ENCODE results near the gene MEAF6.
"Not testable (repeated sequence)": the region's sequence is repeated elsewhere in the genome, so short reads cannot be mapped to it uniquely, and the experiment has no call there.

MEAF6 gene

DNA sequence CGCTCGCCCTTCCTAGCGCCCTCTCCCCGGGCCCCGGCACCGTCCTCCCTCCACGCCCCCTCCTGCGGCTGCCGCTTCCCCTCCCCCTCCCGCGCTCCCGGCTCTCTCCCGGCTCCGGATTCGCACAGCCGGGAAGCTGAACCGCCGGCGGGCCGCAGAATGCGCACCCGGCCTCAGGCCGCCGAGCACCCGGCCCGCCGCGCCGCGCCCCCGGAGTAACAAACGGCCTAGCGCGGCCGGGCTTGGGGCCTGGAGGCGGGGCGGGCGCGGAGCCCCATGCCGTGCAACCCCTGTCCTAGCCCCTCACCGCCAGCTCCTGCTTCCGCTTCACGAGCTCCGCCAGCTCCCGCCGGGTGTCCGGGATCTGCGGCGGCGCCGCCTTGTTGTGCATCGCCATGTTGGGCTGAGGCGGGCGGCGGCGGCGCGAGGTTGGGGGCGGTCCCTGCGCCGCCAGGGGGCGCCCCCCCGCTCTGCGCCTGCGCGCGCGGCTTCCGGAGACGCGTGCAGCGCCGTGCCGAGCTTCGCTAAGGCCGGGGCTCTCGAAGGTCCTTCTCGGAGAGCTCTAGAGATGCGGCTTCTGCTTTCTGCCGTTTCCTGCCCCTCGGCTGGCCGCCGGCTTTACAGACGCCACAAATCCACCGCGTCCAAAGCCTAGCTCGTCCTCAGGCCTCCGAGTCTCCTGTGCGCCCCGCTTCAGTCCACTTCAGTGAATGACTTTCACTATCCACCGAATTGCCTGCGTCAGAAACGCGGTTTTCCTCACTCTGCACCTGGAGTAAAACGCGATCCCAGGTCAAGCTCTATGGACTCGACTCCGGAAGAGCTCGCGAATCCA is at the start of gene MEAF6:
Gene MEAF6 (minus strand): TSS at position 417 of the 835 bp plus-strand sequence. CDS start 20 bp downstream, at position 397.
- Histone ChIP-seq H3K27ac (peak within 1 kb of the TSS; percentile 44), H3K36me3 (ENCODE audit: insufficient read depth) (no peaks in the 10 kb centered on the region; the same call in 1 of the 2 replicates), H3K4me3 (IDR thresholded peaks at IDR 0.05; ENCODE audit: insufficient read depth, low read depth, low read length) (no peak within 1 kb of the TSS), H3K4me1 (ENCODE audit: low read depth, poor library complexity, severe bottlenecking) (peaks cover 24% of the 10 kb centered on the region), H3K9ac (peak within 1 kb of the TSS; percentile 53; the same call in 1 of the 2 replicates), H3K4me2 (peak within 1 kb of the TSS; percentile 80), H2AFZ (ENCODE audit: low read depth) (peak within 1 kb of the TSS; percentile 95), H3K27me3 (ENCODE audit: insufficient read depth, low read depth) (no peaks in the 10 kb centered on the region), H3K79me2 (ENCODE audit: insufficient read depth, low read depth) (peaks cover 14% of the 10 kb centered on the region; the same call in 1 of the 2 replicates), H4K20me1 (ENCODE audit: insufficient read depth) (no peaks in the 10 kb centered on the region)
- TF ChIP-seq, protein P1, sequence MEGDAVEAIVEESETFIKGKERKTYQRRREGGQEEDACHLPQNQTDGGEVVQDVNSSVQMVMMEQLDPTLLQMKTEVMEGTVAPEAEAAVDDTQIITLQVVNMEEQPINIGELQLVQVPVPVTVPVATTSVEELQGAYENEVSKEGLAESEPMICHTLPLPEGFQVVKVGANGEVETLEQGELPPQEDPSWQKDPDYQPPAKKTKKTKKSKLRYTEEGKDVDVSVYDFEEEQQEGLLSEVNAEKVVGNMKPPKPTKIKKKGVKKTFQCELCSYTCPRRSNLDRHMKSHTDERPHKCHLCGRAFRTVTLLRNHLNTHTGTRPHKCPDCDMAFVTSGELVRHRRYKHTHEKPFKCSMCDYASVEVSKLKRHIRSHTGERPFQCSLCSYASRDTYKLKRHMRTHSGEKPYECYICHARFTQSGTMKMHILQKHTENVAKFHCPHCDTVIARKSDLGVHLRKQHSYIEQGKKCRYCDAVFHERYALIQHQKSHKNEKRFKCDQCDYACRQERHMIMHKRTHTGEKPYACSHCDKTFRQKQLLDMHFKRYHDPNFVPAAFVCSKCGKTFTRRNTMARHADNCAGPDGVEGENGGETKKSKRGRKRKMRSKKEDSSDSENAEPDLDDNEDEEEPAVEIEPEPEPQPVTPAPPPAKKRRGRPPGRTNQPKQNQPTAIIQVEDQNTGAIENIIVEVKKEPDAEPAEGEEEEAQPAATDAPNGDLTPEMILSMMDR (conservative IDR thresholded peaks at IDR 0.05; ENCODE audit: low read depth, low read length): peak; percentile 69

DNA sequence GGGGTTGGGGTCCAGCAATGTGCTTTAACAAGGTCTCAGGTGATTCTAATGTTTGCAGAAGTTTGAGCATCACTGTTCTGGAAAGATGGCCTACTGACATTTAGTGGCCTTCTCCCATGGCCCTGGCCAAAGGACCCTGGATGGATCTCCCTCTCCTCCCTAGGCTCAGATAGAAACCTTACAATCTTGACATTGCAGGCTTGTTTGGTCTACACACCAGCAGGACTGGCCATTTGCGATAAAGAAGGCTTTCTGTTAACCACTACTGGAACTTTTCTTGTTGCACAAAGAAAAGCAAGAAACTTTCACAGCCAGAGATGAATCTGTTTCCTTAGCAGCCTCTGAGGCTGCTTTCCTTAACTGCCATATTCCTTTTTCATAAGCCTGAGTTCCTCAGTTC is 48.4 kb upstream of the MEAF6 start:
- H3K4me1 ChIP-seq (ENCODE audit: low read depth, poor library complexity, severe bottlenecking): no peaks in the 10 kb centered on the region
- no peaks in the 10 kb centered on the region for H3K79me2 ChIP-seq (ENCODE audit: insufficient read depth, low read depth)
- no peak overlapping the region for H3K4me2 ChIP-seq
- no peak overlapping the region for H3K4me3 ChIP-seq (IDR thresholded peaks at IDR 0.05; ENCODE audit: insufficient read depth, low read depth, low read length)
- H3K27me3 ChIP-seq (ENCODE audit: insufficient read depth, low read depth): no peaks in the 10 kb centered on the region
- no peak overlapping the region for H2AFZ ChIP-seq (ENCODE audit: low read depth)
- H3K9ac ChIP-seq: no peak overlapping the region
- TF ChIP-seq, protein P1 (conservative IDR thresholded peaks at IDR 0.05; ENCODE audit: low read depth, low read length): no peak
- no peaks in the 10 kb centered on the region for H4K20me1 ChIP-seq (ENCODE audit: insufficient read depth)
- H3K36me3 ChIP-seq (ENCODE audit: insufficient read depth): peaks cover 3% of the 10 kb centered on the region; the same call in 1 of the 2 replicates
- H3K27ac ChIP-seq: no peak overlapping the region; the same call in 1 of the 2 replicates

DNA sequence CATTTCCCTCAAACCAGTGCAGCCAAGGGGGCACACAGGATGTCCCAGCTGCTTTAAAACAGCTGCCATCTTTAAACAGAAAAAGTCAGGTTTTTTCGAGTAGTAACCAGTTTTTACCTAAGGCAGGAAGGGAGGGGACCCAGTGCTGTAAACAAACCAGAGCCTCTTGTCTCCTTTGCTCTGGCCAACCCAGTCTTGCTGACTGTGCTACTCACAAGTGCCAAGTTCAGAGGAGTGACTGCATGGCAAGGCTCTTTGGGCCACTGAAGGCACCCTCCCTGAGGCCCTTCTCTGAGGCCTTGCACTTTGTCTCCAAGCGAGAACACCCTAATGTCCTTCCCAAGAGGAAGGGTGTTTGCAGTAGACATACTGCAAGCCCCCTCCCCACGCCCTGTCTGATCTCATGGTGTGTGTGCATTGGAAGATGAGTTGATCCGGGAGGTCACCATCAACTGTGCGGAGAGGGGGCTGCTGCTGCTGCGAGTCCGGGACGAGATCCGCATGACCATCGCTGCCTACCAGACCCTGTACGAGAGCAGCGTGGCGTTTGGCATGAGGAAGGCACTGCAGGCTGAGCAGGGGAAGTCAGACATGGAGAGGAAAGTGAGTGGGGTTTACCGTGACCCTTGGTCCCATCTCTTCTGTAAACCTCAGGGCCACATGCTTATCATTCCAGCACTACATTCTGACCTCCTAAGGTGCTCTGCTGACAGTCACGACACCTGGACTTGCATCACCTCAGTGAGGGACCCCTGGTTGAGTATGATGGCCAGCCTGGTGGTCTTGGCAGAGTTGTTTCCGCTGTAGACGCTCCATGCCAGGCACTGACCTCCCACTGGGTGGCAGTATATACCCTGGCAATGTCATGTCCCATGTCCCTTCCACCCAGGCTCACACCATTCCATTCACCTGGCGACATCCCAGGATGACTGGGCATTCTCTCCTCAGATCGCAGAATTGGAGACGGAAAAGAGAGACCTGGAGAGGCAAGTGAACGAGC is 46.9 kb upstream of the MEAF6 start:
- Histone ChIP-seq H2AFZ (ENCODE audit: low read depth) (no peak overlapping the region), H3K4me3 (IDR thresholded peaks at IDR 0.05; ENCODE audit: insufficient read depth, low read depth, low read length) (no peak overlapping the region), H3K36me3 (ENCODE audit: insufficient read depth) (no peaks in the 10 kb centered on the region), H3K27ac (no peak overlapping the region), H3K27me3 (ENCODE audit: insufficient read depth, low read depth) (no peaks in the 10 kb centered on the region), H3K79me2 (ENCODE audit: insufficient read depth, low read depth) (no peaks in the 10 kb centered on the region), H4K20me1 (ENCODE audit: insufficient read depth) (no peaks in the 10 kb centered on the region), H3K9ac (no peak overlapping the region), H3K4me2 (no peak overlapping the region), H3K4me1 (ENCODE audit: low read depth, poor library complexity, severe bottlenecking) (no peaks in the 10 kb centered on the region)
- TF ChIP-seq, protein P1 (conservative IDR thresholded peaks at IDR 0.05; ENCODE audit: low read depth, low read length): peak; percentile 69

DNA sequence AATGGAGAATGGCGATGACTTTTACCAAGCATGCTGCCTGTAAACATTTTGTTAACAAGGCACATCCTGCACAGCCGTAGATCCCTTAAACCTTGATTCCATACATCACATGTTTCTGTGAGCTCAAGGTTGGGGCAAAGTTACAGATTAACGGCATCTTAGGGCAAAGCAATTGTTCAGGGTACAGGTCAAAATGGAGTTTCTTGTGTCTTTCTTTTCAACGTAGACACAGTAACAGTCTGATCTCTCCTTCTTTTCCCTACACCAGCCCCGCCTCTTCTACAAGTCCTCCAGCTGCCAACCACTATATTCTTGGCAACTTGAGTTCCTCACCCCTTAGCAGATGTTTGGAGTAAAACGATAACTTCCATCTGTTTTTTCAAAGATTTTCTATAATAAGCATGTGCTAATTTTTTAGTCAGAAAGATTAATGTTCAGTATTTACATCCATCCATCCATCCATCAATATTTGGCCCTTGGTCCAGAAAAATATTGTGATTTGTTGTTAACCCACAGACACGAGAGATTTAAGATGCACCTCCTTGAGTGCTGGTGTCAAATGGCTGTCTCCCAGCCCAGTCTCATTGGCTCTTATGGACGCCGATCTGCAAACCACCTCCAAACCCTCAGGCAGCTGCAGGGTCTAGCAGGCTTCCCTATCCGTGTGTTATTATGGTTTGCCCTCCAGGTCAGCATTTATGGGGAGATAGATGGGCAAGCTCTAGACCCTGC is 46.0 kb upstream of the MEAF6 start:
- TF ChIP-seq, protein P1 (conservative IDR thresholded peaks at IDR 0.05; ENCODE audit: low read depth, low read length): no peak
- Histone ChIP-seq H3K79me2 (ENCODE audit: insufficient read depth, low read depth) (no peaks in the 10 kb centered on the region), H3K36me3 (ENCODE audit: insufficient read depth) (no peaks in the 10 kb centered on the region), H3K27ac (no peak overlapping the region), H3K4me3 (IDR thresholded peaks at IDR 0.05; ENCODE audit: insufficient read depth, low read depth, low read length) (no peak overlapping the region), H3K4me1 (ENCODE audit: low read depth, poor library complexity, severe bottlenecking) (no peaks in the 10 kb centered on the region), H3K4me2 (no peak overlapping the region), H3K9ac (no peak overlapping the region), H4K20me1 (ENCODE audit: insufficient read depth) (no peaks in the 10 kb centered on the region), H2AFZ (ENCODE audit: low read depth) (no peak overlapping the region), H3K27me3 (ENCODE audit: insufficient read depth, low read depth) (no peaks in the 10 kb centered on the region)

DNA sequence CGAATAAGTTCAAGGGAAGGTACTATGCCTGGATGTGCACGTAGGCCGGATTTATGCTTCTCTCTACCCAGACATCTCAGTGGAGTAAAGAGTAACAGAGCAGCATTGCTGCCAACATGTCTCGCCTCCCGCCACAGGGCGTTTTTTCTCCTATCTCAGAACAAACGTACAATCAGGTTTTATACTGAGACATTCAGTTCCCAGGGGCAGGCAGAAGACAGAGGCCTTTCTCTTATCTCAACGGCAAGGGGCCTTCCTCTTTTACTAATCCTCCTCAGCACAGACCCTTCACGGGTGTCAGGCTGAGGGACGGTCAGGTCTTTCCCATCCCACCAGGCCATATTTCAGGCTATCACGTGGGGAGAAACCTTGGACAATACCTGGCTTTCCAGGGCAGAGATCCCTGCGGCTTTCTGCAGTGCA is 45.4 kb upstream of the MEAF6 start:
- H3K27me3 ChIP-seq (ENCODE audit: insufficient read depth, low read depth); H3K4me3 ChIP-seq (IDR thresholded peaks at IDR 0.05; ENCODE audit: insufficient read depth, low read depth, low read length); H3K4me2 ChIP-seq; H3K36me3 ChIP-seq (ENCODE audit: insufficient read depth); H3K27ac ChIP-seq; H3K4me1 ChIP-seq (ENCODE audit: low read depth, poor library complexity, severe bottlenecking); H4K20me1 ChIP-seq (ENCODE audit: insufficient read depth); H2AFZ ChIP-seq (ENCODE audit: low read depth); H3K79me2 ChIP-seq (ENCODE audit: insufficient read depth, low read depth); H3K9ac ChIP-seq: not testable (repeated sequence)
